SK-N-SH (cell line): Measurements from ENCODE around the gene LPP. TPM values are rescaled to one million over a fixed set of nuclear protein-coding genes. Genes with fewer than 3 reads are reported as not detected.

Experiments used
- CTCF ChIA-PET: fragments of 300-600, 350-600 bp; formaldehyde crosslinking; extraction: SDS; loops from one replicate; lab custom pipeline; 2021; lab: Yijun Ruan, JAX
- POLR2A ChIA-PET: fragments of 350-600 bp; sonication (Branson Sonifier 250); formaldehyde crosslinking; extraction: SDS; loops from one replicate; lab custom pipeline; 2020; ENCODE audit warnings: antibody characterized with exemption, inconsistent platforms; lab: Yijun Ruan, JAX
- DNase-seq: peaks from one replicate; pipeline ENCODE4 v3.0.0; 2012
- H2AFZ ChIP-seq: fragments of 200-600 bp; sonication (generic); 2 replicates; pipeline ENCODE4 v1.8.1; 2016; ENCODE audit warnings: antibody characterized with exemption, mild to moderate bottlenecking, low read depth
- H3F3A ChIP-seq: fragments of 200-600 bp; sonication (generic); replicated peaks from 2 replicates; pipeline ENCODE3; 2016; ENCODE audit warnings: antibody characterized with exemption, mild to moderate bottlenecking; ENCODE audit not compliant: insufficient read depth
- H3K27ac ChIP-seq, 2 experiments: fragments of 200-500 bp in 1 of 2; fragments of 200-600 bp in 1 of 2; sonication (Bioruptor generic) in 1 of 2; sonication (generic), shearing (Covaris generic) in 1 of 2; 2 replicates each; pipeline versions ENCODE4 v1.5.1 to v1.6.1; 2014 to 2016; ENCODE audit warnings: low read depth in 2 of 2, inconsistent platforms in 1 of 2, low read length in 1 of 2, mild to moderate bottlenecking in 1 of 2, mixed read lengths in 1 of 2
- H3K27me3 ChIP-seq: fragments of 200-600 bp; sonication (generic), shearing (Covaris generic); 2 replicates; pipeline ENCODE4 v1.6.1; 2016; ENCODE audit warnings: mixed run types; ENCODE audit not compliant: insufficient read depth
- H3K36me3 ChIP-seq, 2 experiments: fragments of 200-500 bp in 1 of 2; fragments of 200-600 bp in 1 of 2; sonication (Bioruptor generic) in 1 of 2; sonication (generic) in 1 of 2; replicated peaks in 1 of 2; 2 replicates each; pipeline versions ENCODE3 to v1.5.1; 2014 to 2016; ENCODE audit warnings: low read length in 1 of 2, mild to moderate bottlenecking in 1 of 2; ENCODE audit not compliant: insufficient read depth in 2 of 2, control insufficient read depth in 1 of 2
- H3K4me1 ChIP-seq, 2 experiments: fragments of 200-500 bp in 1 of 2; fragments of 200-600 bp in 1 of 2; sonication (Bioruptor generic) in 1 of 2; sonication (generic), shearing (Covaris generic) in 1 of 2; 2 replicates each; pipeline versions ENCODE4 v1.5.1 to v1.6.1; 2014 to 2016; ENCODE audit warnings: low read depth in 1 of 2, low read length in 1 of 2, mixed run types in 1 of 2; ENCODE audit not compliant: insufficient read depth in 2 of 2, control insufficient read depth in 1 of 2
- H3K4me2 ChIP-seq: fragments of 200-600 bp; sonication (generic), shearing (Covaris generic); 2 replicates; pipeline ENCODE4 v1.6.1; 2017; ENCODE audit warnings: mixed run types
- H3K4me3 ChIP-seq, 2 experiments: fragments of 200-500 bp in 1 of 2; fragments of 200-600 bp in 1 of 2; sonication (Bioruptor generic) in 1 of 2; sonication (generic), shearing (Covaris generic) in 1 of 2; 2 replicates each; pipeline versions ENCODE4 v1.5.1 to v1.8.1; 2014 to 2016; ENCODE audit warnings: low read depth in 2 of 2, inconsistent platforms in 1 of 2, low read length in 1 of 2, mild to moderate bottlenecking in 1 of 2, mixed read lengths in 1 of 2, moderate library complexity in 1 of 2
- H3K79me2 ChIP-seq: fragments of 200-600 bp; sonication (generic); 2 replicates; pipeline ENCODE4 v1.8.1; 2017; ENCODE audit warnings: mild to moderate bottlenecking; ENCODE audit not compliant: insufficient read depth
- H3K9ac ChIP-seq: fragments of 200-600 bp; sonication (generic); 2 replicates; pipeline ENCODE4 v1.6.1; 2017; ENCODE audit warnings: mixed run types
- H3K9me2 ChIP-seq: fragments of 200-600 bp; sonication (generic); 2 replicates; pipeline ENCODE4 v1.6.1; 2017; ENCODE audit warnings: mixed run types
- H3K9me3 ChIP-seq: fragments of 200-600 bp; sonication (generic); 2 replicates; pipeline ENCODE4 v1.6.1; 2017; ENCODE audit warnings: mixed run types, mild to moderate bottlenecking, moderate library complexity
- H4K20me1 ChIP-seq: fragments of 200-600 bp; sonication (generic); 2 replicates; pipeline ENCODE4 v1.6.1; 2017; ENCODE audit warnings: mild to moderate bottlenecking, mixed run types; ENCODE audit not compliant: insufficient read depth
- EP300 ChIP-seq, 2 experiments: IDR thresholded peaks; 2 replicates each; pipeline versions ENCODE4 v1.4.0 to v1.6.1; 2012; ENCODE audit warnings: borderline replicate concordance in 1 of 2, low read depth in 1 of 2, low read length in 1 of 2
- FOSL2 ChIP-seq: IDR thresholded peaks from 2 replicates; pipeline ENCODE4 v1.4.0; 2012; ENCODE audit warnings: low read depth, mild to moderate bottlenecking, moderate library complexity, borderline replicate concordance
- FOXJ3 ChIP-seq: sonication (generic); formaldehyde crosslinking; IDR thresholded peaks from 2 replicates; pipeline ENCODE4 v1.5.1; 2020; ENCODE audit warnings: mild to moderate bottlenecking, missing genetic modification reagents
- GABPA ChIP-seq: IDR thresholded peaks from 2 replicates; pipeline ENCODE4 v1.4.0; 2012; ENCODE audit warnings: low read depth, mild to moderate bottlenecking
- IRF3 ChIP-seq: fragments of 150-350 bp; IDR thresholded peaks from 2 replicates; pipeline ENCODE4 v1.6.1; 2016; ENCODE audit warnings: mild to moderate bottlenecking, low read depth, low read length
- MAX ChIP-seq: IDR thresholded peaks from 2 replicates; pipeline ENCODE4 v1.4.0; 2012; ENCODE audit warnings: low read depth
- MEF2A ChIP-seq: IDR thresholded peaks from 2 replicates; pipeline ENCODE4 v1.4.0; 2012; ENCODE audit warnings: low read depth, borderline replicate concordance
- MXI1 ChIP-seq: IDR thresholded peaks from 2 replicates; pipeline ENCODE4 v1.6.1; 2012; ENCODE audit warnings: mild to moderate bottlenecking, low read depth, low read length, improper control_type of control experiment
- NFIC ChIP-seq: IDR thresholded peaks from 2 replicates; pipeline ENCODE4 v1.4.0; 2012; ENCODE audit warnings: borderline replicate concordance
- PBX3 ChIP-seq: IDR thresholded peaks from 2 replicates; pipeline ENCODE4; 2012
- POLR2AphosphoS5 ChIP-seq: IDR thresholded peaks from 2 replicates; pipeline ENCODE4 v1.6.1; 2012; ENCODE audit warnings: low read depth, low read length
- RAD21 ChIP-seq: IDR thresholded peaks from 2 replicates; pipeline ENCODE4 v1.6.1; 2012; ENCODE audit warnings: mild to moderate bottlenecking, low read length
- RCOR1 ChIP-seq: fragments of 150-350 bp; IDR thresholded peaks from 2 replicates; pipeline ENCODE4 v1.6.1; 2017; ENCODE audit warnings: antibody characterized with exemption, low read length
- RFX5 ChIP-seq: IDR thresholded peaks from 2 replicates; pipeline ENCODE4 v1.6.1; 2012; ENCODE audit warnings: mild to moderate bottlenecking, improper control_type of control experiment, low read length
- RXRA ChIP-seq: IDR thresholded peaks from 2 replicates; pipeline ENCODE4 v1.4.0; 2012; ENCODE audit warnings: low read depth, mild to moderate bottlenecking, borderline replicate concordance
- SMC3 ChIP-seq: IDR thresholded peaks from 2 replicates; pipeline ENCODE4 v1.6.1; 2012; ENCODE audit warnings: low read depth, low read length, improper control_type of control experiment
- TAF1 ChIP-seq: IDR thresholded peaks from 2 replicates; pipeline ENCODE4 v1.6.1; 2012; ENCODE audit warnings: low read depth, mild to moderate bottlenecking, low read length, moderate library complexity, borderline replicate concordance
- TCF12 ChIP-seq: IDR thresholded peaks from 2 replicates; pipeline ENCODE4 v1.4.0; 2012
- WGBS: methylation state at CpG from one replicate; pipeline ENCODE4 v1.1.6; 2017; ENCODE audit warnings: low lambda C conversion rate; 5-methylcytosine and 5-hydroxymethylcytosine counted together
- polyA plus RNA-seq, 3 experiments: library from polyadenylated mRNA; depleted of rRNA; stranded (reverse); fragments of >200 nt; gene quantifications; 2 replicates each; pipeline ENCODE4 v1.2.3, GENCODE V29; 2012
- TF ChIP-seq, protein P1 (sequence below): IDR thresholded peaks from 2 replicates; pipeline ENCODE4 v1.6.1; 2012; ENCODE audit warnings: mild to moderate bottlenecking, low read depth, low read length, moderate library complexity

Gene LPP
- polyA plus RNA-seq, 1 of the 3 experiments (the other 2 are of a cell fraction) = 6.6 TPM

GRCh38 chr3:188150982-188151381, 3.0 kb upstream of the LPP start:
- 76% methylated on average over 6 of the region's 6 CpGs for WGBS
- peaks cover 0 to 12% of the 10 kb centered on the region in 2 experiments; a peak in 2 of 4 replicates for H3K4me1 ChIP-seq
- H3K27me3 ChIP-seq = no peaks in the 10 kb centered on the region
- no peaks in the 10 kb centered on the region for H3K36me3 ChIP-seq
- no peaks in the 10 kb centered on the region for H3K9me3 ChIP-seq
- H4K20me1 ChIP-seq = no peaks in the 10 kb centered on the region
- H3K9ac ChIP-seq = no peak overlapping the region
- H3K4me3 ChIP-seq = no peak overlapping the region
- H3K27ac ChIP-seq = no peak overlapping the region
- ChIA-PET POLR2A (no interaction called here), CTCF (no interaction called here)
- H3K4me2 ChIP-seq = no peak overlapping the region
- H3K79me2 ChIP-seq = peaks cover 35% of the 10 kb centered on the region
- peaks cover 5% of the 10 kb centered on the region for H3F3A ChIP-seq
- H2AFZ ChIP-seq = no peak overlapping the region
- no peaks in the 10 kb centered on the region for H3K9me2 ChIP-seq
- no peak for DNase-seq
- TF ChIP-seq MAX = no peak
- TF ChIP-seq, protein P1, sequence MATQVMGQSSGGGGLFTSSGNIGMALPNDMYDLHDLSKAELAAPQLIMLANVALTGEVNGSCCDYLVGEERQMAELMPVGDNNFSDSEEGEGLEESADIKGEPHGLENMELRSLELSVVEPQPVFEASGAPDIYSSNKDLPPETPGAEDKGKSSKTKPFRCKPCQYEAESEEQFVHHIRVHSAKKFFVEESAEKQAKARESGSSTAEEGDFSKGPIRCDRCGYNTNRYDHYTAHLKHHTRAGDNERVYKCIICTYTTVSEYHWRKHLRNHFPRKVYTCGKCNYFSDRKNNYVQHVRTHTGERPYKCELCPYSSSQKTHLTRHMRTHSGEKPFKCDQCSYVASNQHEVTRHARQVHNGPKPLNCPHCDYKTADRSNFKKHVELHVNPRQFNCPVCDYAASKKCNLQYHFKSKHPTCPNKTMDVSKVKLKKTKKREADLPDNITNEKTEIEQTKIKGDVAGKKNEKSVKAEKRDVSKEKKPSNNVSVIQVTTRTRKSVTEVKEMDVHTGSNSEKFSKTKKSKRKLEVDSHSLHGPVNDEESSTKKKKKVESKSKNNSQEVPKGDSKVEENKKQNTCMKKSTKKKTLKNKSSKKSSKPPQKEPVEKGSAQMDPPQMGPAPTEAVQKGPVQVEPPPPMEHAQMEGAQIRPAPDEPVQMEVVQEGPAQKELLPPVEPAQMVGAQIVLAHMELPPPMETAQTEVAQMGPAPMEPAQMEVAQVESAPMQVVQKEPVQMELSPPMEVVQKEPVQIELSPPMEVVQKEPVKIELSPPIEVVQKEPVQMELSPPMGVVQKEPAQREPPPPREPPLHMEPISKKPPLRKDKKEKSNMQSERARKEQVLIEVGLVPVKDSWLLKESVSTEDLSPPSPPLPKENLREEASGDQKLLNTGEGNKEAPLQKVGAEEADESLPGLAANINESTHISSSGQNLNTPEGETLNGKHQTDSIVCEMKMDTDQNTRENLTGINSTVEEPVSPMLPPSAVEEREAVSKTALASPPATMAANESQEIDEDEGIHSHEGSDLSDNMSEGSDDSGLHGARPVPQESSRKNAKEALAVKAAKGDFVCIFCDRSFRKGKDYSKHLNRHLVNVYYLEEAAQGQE = no peak
- TF ChIP-seq, all 33 proteins: peak for 0

DNA sequence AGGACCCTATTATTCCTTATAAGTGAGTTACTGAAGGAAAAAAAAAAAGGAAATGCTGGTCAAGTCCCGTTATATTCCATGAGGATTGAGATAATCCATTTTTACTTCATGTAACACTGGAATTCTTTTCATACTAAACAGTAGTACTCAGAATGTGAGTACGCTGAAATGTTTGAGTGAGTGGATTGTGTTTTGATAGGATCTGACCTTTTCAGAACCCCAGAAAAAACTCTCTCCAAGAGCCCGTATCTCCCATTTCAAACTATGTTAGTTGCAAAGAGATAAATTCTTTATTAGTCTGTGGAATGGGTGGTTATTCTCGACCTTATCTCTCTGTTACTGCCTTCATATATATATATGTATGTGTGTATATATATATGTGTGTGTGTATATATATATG, 2.5 kb upstream of the LPP start:
- H3K9ac ChIP-seq = no peak overlapping the region
- no peak overlapping the region for H3K4me3 ChIP-seq
- H3K4me1 ChIP-seq = peaks cover 0 to 12% of the 10 kb centered on the region in 2 experiments; a peak in 2 of 4 replicates
- H3K9me2 ChIP-seq = no peaks in the 10 kb centered on the region
- no peaks in the 10 kb centered on the region for H4K20me1 ChIP-seq
- no peak overlapping the region for H3K27ac ChIP-seq
- no peaks in the 10 kb centered on the region for H3K27me3 ChIP-seq
- no peak for DNase-seq
- H3F3A ChIP-seq = peaks cover 5% of the 10 kb centered on the region
- no peaks in the 10 kb centered on the region for H3K9me3 ChIP-seq
- no peak overlapping the region for H2AFZ ChIP-seq
- TF ChIP-seq FOSL2 (peak; percentile 35; the same call in 1 of the 2 replicates), RCOR1 (no peak), RFX5 (no peak), MXI1 (no peak), POLR2AphosphoS5 (no peak; the same call in 1 of the 2 replicates), TCF12 (peak; percentile 66), RAD21 (no peak), MEF2A (no peak), EP300 (IDR thresholded peaks at IDR 0.05; ENCODE audit: borderline replicate concordance in 1 of 2, low read depth in 1 of 2, low read length in 1 of 2) (0 out of 4 replicates have a peak, but pooled peaks of 1 of the 2 experiments have one; percentile 33), PBX3 (peak; percentile 71), TAF1 (no peak), NFIC (no peak), SMC3 (no peak), IRF3 (no peak), FOXJ3 (CRISPR knock-in tag) (no peak), RXRA (peak; percentile 64; the same call in 1 of the 2 replicates), GABPA (no peak)
- TF ChIP-seq, protein P1 = no peak
- TF ChIP-seq, all 33 proteins: peak for 5
- H3K36me3 ChIP-seq = no peaks in the 10 kb centered on the region
- ChIA-PET POLR2A (no interaction called here), CTCF (no interaction called here)
- WGBS = 34% methylated on average over 4 of the region's 4 CpGs
- H3K79me2 ChIP-seq = peaks cover 40% of the 10 kb centered on the region
- no peak overlapping the region for H3K4me2 ChIP-seq
